MM.1S (cell line): ENCODE measurements around the gene PIGS.

Source experiments
- EZH2 ChIP-seq: fragments of 300-600 bp; sonication (generic); optimal IDR thresholded peaks from 2 replicates; pipeline ENCODE3; 2017; ENCODE audit warnings: low read depth, mild to moderate bottlenecking, antibody characterized with exemption, low read length, mixed read lengths
- TF ChIP-seq, protein P1 (sequence below): fragments of 300-600 bp; sonication (generic); IDR thresholded peaks from 2 replicates; pipeline ENCODE4 v1.5.1; 2016; ENCODE audit warnings: antibody characterized with exemption, low read length, mixed read lengths

DNA sequence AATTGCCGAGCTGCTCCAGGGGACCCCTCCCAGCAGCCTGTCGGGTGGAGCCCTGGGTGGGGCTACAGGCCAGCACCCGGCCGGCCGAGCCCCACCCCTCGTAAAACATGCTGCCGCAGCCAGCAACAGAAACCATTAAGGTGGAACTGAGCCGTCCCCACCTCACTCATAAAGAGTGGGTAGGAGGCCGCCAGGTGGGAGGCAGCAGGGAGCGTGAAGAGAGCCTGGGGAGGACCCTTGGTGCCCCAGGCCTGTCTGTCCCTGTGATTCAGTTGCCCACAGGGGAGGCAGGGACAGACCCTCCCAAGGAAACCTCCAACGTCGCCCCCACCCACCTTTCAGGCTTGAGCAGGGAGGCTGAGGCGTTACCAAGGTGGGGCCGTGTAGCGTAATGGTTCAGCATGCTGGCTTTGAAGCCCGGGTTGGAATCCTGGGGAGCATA is 56.7 kb downstream of the PIGS start:
- TF ChIP-seq, protein P1, sequence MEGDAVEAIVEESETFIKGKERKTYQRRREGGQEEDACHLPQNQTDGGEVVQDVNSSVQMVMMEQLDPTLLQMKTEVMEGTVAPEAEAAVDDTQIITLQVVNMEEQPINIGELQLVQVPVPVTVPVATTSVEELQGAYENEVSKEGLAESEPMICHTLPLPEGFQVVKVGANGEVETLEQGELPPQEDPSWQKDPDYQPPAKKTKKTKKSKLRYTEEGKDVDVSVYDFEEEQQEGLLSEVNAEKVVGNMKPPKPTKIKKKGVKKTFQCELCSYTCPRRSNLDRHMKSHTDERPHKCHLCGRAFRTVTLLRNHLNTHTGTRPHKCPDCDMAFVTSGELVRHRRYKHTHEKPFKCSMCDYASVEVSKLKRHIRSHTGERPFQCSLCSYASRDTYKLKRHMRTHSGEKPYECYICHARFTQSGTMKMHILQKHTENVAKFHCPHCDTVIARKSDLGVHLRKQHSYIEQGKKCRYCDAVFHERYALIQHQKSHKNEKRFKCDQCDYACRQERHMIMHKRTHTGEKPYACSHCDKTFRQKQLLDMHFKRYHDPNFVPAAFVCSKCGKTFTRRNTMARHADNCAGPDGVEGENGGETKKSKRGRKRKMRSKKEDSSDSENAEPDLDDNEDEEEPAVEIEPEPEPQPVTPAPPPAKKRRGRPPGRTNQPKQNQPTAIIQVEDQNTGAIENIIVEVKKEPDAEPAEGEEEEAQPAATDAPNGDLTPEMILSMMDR: no peak
- TF ChIP-seq EZH2: no peak
